Esophagus muscularis mucosa (tissue), 4 donors: ENCODE measurements around the gene ZNF672. TPM values are rescaled to one million over a fixed set of nuclear protein-coding genes. Genes with fewer than 3 reads are reported as not detected.
"Not testable (repeated sequence)": the region's sequence is repeated elsewhere in the genome, so short reads cannot be mapped to it uniquely, and the experiment has no call there.

Experiments used
- DNase-seq: peaks from one replicate; pipeline ENCODE4 v3.0.0-alpha.2; 2017; ENCODE audit errors: extremely low spot score
- H3K27ac ChIP-seq, 4 donors: fragments of 200-600 bp; sonication (generic); replicated peaks in 1 of 4; 1 replicate in 3 of 4; 2 replicates in 1 of 4; pipeline ENCODE4 v1.5.1; 2016 to 2019; ENCODE audit warnings: mild to moderate bottlenecking in 1 of 4
- H3K27me3 ChIP-seq, 4 donors: fragments of 200-600 bp; sonication (generic); one replicate each; pipeline versions ENCODE4 v1.5.1 to v1.6.0; 2016 to 2019
- H3K36me3 ChIP-seq, 4 donors: fragments of 200-600 bp; sonication (generic); one replicate each; pipeline ENCODE4 v1.5.1; 2016 to 2019
- H3K4me1 ChIP-seq, 4 donors: fragments of 200-600 bp; sonication (generic); one replicate each; pipeline ENCODE4 v1.5.1; 2016 to 2019
- H3K4me3 ChIP-seq, 4 donors: fragments of 200-600 bp; sonication (generic); 1 replicate in 2 of 4; 2 replicates in 2 of 4; pipeline ENCODE4 v1.5.1; 2016 to 2019; ENCODE audit warnings: mild to moderate bottlenecking in 4 of 4, moderate library complexity in 1 of 4
- H3K9me3 ChIP-seq, 4 donors: fragments of 200-600 bp; sonication (generic); 1 replicate in 3 of 4; 2 replicates in 1 of 4; pipeline ENCODE4 v1.5.1; 2016 to 2019
- EP300 ChIP-seq: sonication (generic); formaldehyde crosslinking; IDR thresholded peaks from one replicate; pipeline ENCODE4 v1.6.1; 2017; ENCODE audit warnings: antibody characterized with exemption
- POLR2A ChIP-seq: fragments of 450-650 bp; IDR thresholded peaks from one replicate; pipeline ENCODE4 v1.6.1; 2017; ENCODE audit warnings: antibody characterized with exemption, moderate library complexity, mild to moderate bottlenecking, low read depth
- POLR2AphosphoS5 ChIP-seq, 2 donors: sonication (generic); formaldehyde crosslinking; IDR thresholded peaks; one replicate each; pipeline ENCODE4 v1.6.1; 2017; ENCODE audit warnings: antibody characterized with exemption in 2 of 2
- WGBS: methylation state at CpG from one replicate; pipeline ENCODE4 v1.1.5; 2018; 5-methylcytosine and 5-hydroxymethylcytosine counted together
- intact Hi-C: fragments of 100-400 bp; cut with DNase I; formaldehyde crosslinking; loops from one replicate; pipeline ENCODE4 v1.15.1; 2023
- total RNA-seq, 4 donors: library from RNA; depleted of rRNA; stranded (reverse); fragments of >200 nt; gene quantifications; one replicate each; pipeline versions ENCODE4 v1.1.0 to v1.2.1, GENCODE V29; 2016
- TF ChIP-seq, protein P1 (sequence below), 3 experiments: fragments of 200-600 bp in 2 of 3; fragments of 450-650 bp in 1 of 3; sonication (generic) in 2 of 3; IDR thresholded peaks; one replicate each; pipeline ENCODE4 v1.5.1; 2017 to 2019; ENCODE audit warnings: antibody characterized with exemption in 3 of 3, mild to moderate bottlenecking in 2 of 3, moderate library complexity in 1 of 3

Gene ZNF672
- total RNA-seq, 4 donors from 2014 or later: 30.3 to 46.4 (median 39.3) TPM

DNA sequence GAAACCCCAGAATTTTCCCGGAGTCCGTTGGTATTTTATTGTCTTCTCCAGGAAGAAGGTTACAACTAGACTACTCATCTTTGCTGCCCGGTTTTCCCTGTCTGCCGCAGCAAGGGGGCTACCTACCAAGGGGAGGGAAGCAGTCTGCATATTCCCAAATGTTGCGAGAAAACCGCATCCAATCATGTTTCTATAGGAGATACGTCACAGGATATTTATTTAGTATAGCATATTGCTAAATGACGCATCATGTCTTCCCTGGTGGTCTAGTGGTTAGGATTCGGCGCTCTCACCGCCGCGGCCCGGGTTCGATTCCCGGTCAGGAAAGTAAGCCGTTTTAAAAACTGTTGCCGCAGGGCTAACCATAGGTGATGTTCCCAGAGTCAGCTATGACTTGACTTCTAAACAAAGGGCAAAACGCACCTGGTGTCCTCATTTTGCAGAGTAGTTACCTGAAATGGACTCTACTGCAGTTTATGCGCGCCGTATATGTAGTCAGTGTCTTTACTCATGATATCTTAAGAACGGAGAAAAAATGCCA is 36.0 kb downstream of the ZNF672 start:
- Histone ChIP-seq H3K27ac (peak overlapping the region; percentile 94 to 99 (median 98)), H3K4me1 (peaks cover 9 to 21% (median 15%) of the 10 kb centered on the region in 4 donors), H3K9me3 (no peaks in the 10 kb centered on the region), H3K36me3 (no peaks in the 10 kb centered on the region), H3K27me3 (no peaks in the 10 kb centered on the region), H3K4me3 (peak overlapping the region; percentile 69 to 83 (median 74))
- intact Hi-C loops: loop anchor here (2.0 kb wide), 1 partner anchor 15 kb away; the partner anchor contains the start of gene ZNF692
- 4% methylated on average over 23 of the region's 23 CpGs for WGBS
- DNase-seq: peak; percentile 95
- TF ChIP-seq POLR2AphosphoS5 (IDR thresholded peaks at IDR 0.05) (no peak), POLR2A (no peak), EP300 (no peak)
- TF ChIP-seq, protein P1, sequence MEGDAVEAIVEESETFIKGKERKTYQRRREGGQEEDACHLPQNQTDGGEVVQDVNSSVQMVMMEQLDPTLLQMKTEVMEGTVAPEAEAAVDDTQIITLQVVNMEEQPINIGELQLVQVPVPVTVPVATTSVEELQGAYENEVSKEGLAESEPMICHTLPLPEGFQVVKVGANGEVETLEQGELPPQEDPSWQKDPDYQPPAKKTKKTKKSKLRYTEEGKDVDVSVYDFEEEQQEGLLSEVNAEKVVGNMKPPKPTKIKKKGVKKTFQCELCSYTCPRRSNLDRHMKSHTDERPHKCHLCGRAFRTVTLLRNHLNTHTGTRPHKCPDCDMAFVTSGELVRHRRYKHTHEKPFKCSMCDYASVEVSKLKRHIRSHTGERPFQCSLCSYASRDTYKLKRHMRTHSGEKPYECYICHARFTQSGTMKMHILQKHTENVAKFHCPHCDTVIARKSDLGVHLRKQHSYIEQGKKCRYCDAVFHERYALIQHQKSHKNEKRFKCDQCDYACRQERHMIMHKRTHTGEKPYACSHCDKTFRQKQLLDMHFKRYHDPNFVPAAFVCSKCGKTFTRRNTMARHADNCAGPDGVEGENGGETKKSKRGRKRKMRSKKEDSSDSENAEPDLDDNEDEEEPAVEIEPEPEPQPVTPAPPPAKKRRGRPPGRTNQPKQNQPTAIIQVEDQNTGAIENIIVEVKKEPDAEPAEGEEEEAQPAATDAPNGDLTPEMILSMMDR (IDR thresholded peaks at IDR 0.05): no peak

DNA sequence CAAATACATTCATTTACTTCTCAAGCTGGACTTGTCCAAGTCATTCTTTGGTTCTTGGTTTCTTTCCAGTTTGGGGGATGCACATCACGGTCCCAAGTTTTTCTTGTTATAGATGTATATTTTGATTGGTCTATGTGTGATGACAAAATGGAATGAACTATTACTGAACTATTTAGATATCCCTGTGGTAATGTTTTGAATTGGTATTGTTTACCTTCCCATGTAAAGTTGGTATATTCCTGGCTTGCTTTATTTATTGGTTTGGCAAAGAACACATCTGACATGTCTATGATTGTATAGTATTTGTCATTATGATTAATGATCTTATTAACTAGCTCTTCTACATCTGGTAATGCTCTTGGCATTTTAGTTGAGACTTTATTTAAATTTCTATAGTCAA is 43.2 kb downstream of the ZNF672 start:
- DNase-seq: no peak
- no peaks in the 10 kb centered on the region for H3K9me3 ChIP-seq
- H3K4me3 ChIP-seq: no peak overlapping the region
- H3K27ac ChIP-seq: no peak overlapping the region
- intact Hi-C loops: no loop called here
- H3K36me3 ChIP-seq: no peaks in the 10 kb centered on the region
- WGBS: 63% methylated on average over 1 of the region's 1 CpG
- no peaks in the 10 kb centered on the region for H3K4me1 ChIP-seq
- H3K27me3 ChIP-seq: no peaks in the 10 kb centered on the region
- TF ChIP-seq POLR2A (no peak), POLR2AphosphoS5 (IDR thresholded peaks at IDR 0.05) (no peak)

DNA sequence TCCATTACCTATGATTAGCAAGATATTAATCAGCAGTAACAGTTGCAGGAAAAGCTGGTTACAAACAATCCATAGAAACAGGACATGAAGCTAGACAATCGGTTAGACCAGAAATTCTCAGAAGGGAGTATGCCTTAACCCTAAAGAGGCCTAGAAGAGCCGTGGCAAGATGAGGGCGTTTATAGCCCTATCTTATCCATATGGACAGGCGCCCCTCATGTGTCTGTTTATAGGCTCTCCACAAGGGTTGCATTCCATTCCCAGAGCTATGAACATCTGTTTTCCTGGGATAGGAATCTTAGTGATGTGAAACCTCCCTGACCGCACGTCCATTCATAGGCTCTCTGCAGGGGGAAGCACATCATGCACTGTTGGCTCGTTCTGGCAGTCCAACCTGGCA is 44.4 kb downstream of the ZNF672 start:
- H3K9me3 ChIP-seq, H3K4me1 ChIP-seq, H3K36me3 ChIP-seq, DNase-seq, intact Hi-C loops, H3K27me3 ChIP-seq, H3K27ac ChIP-seq, H3K4me3 ChIP-seq: not testable (repeated sequence)
- WGBS: 81% methylated on average over 7 of the region's 7 CpGs

DNA sequence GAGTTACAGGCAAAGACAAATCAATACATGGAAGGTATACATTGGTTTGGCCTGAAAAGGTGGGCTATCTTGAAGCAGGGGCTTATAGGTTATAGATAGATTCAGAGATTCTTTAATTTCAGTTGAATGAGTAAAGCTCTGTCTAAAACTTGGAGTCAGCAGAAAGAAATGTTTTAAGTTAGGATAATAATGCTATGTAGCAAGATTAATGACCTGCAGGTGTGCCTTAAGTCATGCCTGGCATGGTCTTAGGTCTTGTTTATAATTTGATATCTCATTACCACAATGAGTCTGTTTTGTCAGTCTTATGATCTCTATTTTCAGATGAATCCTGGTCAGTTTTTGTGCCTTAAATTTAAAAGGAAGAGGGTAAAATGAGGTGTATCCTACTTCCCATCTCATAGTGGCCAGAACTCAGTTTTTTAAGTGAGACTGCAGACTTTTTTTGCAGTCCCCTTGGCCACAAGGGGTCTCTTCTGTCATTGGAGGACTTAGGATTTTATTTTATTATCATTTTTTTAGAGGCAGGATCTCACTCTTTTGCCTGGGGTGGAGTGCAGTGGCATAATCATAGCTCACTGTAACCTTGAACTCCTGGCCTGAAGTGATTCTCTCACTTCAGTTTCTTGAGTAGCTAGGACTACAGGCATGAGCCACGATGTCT is 46.7 kb downstream of the ZNF672 start:
- intact Hi-C loops: no loop called here
- Histone ChIP-seq H3K27ac (no peak overlapping the region), H3K9me3 (no peaks in the 10 kb centered on the region), H3K27me3 (no peaks in the 10 kb centered on the region), H3K4me1 (no peaks in the 10 kb centered on the region), H3K4me3 (no peak overlapping the region), H3K36me3 (no peaks in the 10 kb centered on the region)
- TF ChIP-seq, protein P1 (IDR thresholded peaks at IDR 0.05): no peak
- TF ChIP-seq POLR2AphosphoS5 (IDR thresholded peaks at IDR 0.05) (no peak), EP300 (no peak), POLR2A (no peak)
- 65% methylated on average over 1 of the region's 1 CpG for WGBS
- no peak for DNase-seq

GRCh38 chr1:248885646-248886045 is 47.6 kb downstream of the ZNF672 start:
- H3K36me3 ChIP-seq: no peaks in the 10 kb centered on the region
- H3K4me3 ChIP-seq: no peak overlapping the region
- intact Hi-C loops: no loop called here
- no peak overlapping the region for H3K27ac ChIP-seq
- no peaks in the 10 kb centered on the region for H3K9me3 ChIP-seq
- H3K4me1 ChIP-seq: no peaks in the 10 kb centered on the region
- no peak for DNase-seq
- WGBS: 80% methylated on average over 1 of the region's 1 CpG
- H3K27me3 ChIP-seq: no peaks in the 10 kb centered on the region
- TF ChIP-seq, protein P1 (IDR thresholded peaks at IDR 0.05): no peak
